GM12864 (cell line): ENCODE measurements around the gene FAM120B.
"Not testable (repeated sequence)": the region's sequence is repeated elsewhere in the genome, so short reads cannot be mapped to it uniquely, and the experiment has no call there.

ENCODE experiments used
- DNase-seq: peaks from one replicate; pipeline ENCODE4 v3.0.0-alpha.2; 2011; ENCODE audit warnings: low read depth
- H3K4me3 ChIP-seq: 2 replicates; pipeline ENCODE4 v1.5.1; 2011; ENCODE audit warnings: mild to moderate bottlenecking, low read depth, low read length, control low read depth
- TF ChIP-seq, protein P1 (sequence below): IDR thresholded peaks from 2 replicates; pipeline ENCODE4 v1.5.1; 2011; ENCODE audit warnings: low read depth, mild to moderate bottlenecking, moderate library complexity, low read length, control low read depth, inconsistent platforms; ENCODE audit errors: missing control alignments

FAM120B gene

DNA sequence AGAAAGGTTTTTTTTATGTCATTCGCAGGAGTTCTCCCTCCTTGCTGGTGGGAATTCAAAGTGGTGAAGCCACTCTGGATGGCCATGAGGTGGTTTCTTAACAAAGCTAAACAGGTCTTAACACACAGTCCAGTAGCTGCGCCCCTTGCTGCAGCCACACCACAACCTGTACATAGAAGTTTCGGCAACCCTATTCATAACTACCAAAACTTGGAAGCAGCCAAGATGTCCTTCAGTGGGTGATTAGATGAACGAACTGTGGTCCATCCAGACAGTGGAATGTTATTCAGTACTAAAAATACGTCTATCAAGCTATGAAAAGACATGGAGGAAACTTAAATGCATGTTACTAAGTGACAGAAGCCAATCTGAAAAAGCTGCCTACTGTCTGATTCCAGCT is 78.9 kb downstream of the FAM120B start:
- no peak for DNase-seq
- TF ChIP-seq, protein P1, sequence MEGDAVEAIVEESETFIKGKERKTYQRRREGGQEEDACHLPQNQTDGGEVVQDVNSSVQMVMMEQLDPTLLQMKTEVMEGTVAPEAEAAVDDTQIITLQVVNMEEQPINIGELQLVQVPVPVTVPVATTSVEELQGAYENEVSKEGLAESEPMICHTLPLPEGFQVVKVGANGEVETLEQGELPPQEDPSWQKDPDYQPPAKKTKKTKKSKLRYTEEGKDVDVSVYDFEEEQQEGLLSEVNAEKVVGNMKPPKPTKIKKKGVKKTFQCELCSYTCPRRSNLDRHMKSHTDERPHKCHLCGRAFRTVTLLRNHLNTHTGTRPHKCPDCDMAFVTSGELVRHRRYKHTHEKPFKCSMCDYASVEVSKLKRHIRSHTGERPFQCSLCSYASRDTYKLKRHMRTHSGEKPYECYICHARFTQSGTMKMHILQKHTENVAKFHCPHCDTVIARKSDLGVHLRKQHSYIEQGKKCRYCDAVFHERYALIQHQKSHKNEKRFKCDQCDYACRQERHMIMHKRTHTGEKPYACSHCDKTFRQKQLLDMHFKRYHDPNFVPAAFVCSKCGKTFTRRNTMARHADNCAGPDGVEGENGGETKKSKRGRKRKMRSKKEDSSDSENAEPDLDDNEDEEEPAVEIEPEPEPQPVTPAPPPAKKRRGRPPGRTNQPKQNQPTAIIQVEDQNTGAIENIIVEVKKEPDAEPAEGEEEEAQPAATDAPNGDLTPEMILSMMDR, result no peak
- no peak overlapping the region for H3K4me3 ChIP-seq

DNA sequence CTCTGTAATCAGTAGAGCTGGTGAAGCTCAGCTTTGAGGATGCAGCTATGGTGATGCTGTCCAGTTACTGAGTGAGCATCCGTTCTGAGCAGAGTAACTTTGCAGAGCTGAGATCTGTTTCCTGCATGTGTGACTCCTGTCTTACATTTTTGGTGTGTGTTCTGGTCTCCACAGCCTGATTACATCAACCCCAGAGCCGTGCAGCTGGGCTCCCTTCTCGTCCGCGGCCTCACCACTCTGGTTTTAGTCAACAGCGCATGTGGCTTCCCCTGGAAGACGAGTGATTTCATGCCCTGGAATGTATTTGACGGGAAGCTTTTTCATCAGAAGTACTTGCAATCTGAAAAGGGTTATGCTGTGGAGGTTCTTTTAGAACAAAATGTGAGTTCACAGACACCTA is 81.6 kb downstream of the FAM120B start:
- TF ChIP-seq, protein P1, result no peak
- DNase-seq, result no peak
- H3K4me3 ChIP-seq, result no peak overlapping the region

DNA sequence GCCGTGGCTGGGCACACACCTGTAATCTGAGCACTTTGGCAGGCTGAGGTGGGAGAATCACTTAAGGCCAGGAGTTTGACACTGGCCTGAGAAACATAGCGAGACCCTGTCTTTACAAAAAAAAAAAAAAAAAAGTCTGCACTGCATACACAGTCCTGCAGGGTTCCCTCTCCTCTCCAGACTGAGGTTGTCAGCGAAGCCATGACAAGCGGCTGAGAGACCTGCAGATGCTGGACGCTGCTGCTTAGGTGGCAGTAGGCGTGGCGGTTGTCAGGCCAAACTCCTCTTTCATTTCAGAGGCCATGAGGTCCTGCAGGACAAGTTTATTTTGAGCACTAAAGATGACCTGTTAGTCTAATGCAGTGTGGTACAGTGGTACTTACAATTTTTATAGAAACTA is 86.5 kb downstream of the FAM120B start:
- TF ChIP-seq, protein P1, result no peak
- no peak for DNase-seq
- H3K4me3 ChIP-seq, result no peak overlapping the region

DNA sequence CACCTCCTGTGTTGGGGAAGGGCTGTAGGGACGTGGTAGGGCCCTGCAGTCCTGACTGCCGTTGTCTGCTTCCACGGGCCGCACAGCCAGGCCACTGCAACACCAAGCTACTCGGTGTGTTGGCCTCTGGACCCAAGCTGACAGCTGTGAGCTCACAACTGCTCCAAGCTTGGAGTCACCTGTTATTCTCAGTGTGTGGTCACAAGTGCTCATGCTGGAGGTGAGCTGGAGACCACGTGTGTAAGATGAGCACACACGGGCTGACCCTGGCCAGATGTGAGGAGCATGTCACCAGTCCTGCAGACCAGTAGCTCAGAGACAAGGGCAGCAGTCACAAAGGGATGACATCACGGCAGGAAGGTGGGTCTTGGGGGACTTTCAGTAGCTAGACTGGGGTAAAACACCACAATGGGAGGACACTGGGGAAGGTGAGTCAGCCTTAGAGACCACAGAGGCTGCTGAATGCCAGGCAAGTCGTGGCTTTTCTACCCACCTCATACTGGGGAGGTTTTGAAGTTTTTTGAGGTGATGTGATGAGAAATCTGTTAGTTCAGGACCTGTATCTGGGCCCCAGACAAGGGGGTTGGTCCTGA is 87.3 kb downstream of the FAM120B start:
- TF ChIP-seq, protein P1, result no peak
- no peak for DNase-seq
- H3K4me3 ChIP-seq, result no peak overlapping the region

DNA sequence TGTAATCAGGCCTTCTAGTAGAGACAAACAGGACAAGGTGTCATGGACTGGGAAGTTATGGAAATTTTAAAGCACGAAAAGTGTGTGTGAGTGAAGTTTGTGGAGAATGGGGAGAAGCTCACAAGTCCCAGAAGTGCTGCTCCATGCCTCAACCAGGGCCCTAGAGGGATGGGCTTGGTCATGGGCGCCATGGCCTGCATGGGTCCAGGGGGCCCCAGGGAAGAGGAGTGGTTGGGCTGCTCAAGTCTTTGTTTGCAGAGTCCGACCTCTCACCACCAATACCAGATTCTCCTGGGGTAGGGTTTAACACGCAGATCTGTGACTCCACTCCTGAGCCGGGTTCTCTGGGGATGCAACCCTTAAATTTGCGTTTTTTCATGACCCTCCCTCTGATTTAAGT is 88.4 kb downstream of the FAM120B start:
- no peak overlapping the region for H3K4me3 ChIP-seq
- TF ChIP-seq, protein P1, result no peak
- DNase-seq, result no peak

DNA sequence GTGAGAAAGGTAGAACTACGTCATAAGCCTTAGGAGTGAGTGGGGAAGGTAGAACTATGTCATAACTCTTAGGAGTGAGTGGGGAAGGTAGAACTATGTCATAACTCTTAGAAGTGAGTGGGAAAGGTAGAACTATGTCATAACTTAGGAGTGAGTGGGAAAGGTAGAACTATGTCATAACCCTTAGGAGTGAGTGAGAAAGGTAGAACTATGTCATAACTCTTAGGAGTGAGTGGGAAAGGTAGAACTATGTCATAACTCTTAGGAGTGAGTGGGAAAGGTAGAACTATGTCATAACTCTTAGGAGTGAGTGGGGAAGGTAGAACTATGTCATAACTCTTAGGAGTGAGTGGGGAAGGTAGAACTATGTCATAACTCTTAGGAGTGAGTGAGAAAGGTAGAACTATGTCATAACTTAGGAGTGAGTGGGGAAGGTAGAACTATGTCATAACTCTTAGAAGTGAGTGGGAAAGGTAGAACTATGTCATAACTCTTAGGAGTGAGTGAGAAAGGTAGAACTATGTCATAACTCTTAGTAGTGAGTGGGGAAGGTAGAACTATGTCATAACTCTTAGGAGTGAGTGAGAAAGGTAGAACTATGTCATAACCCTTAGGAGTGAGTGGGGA is 92.3 kb downstream of the FAM120B start:
- not testable (repeated sequence) for H3K4me3 ChIP-seq, DNase-seq

DNA sequence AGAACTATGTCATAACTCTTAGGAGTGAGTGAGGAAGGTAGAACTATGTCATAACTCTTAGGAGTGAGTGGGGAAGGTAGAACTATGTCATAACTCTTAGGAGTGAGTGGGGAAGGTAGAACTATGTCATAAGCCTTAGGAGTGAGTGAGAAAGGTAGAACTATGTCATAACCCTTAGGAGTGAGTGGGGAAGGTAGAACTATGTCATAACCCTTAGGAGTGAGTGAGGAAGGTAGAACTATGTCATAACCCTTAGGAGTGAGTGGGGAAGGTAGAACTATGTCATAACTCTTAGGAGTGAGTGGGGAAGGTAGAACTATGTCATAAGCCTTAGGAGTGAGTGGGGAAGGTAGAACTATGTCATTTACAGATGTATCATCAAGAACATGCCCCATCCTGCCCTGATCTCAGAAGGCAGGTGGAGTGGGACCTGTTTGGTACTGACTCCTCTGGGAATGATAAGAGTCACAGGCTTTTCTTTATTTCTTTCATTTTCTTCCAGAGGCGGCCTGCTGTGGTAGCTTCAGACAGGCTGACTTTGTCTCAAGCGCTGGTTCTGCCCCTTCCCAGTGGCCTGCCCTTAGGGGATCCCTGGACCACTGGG is 93.5 kb downstream of the FAM120B start:
- not testable (repeated sequence) for H3K4me3 ChIP-seq, DNase-seq
